ENCODE results near the gene HTR2B.

GRCh38 chr2:231117148-231117547 lies 7.7 kb downstream of the HTR2B start:
- TF ChIP-seq TEAD4 (CRISPR knock-in tag; IDR thresholded peaks at IDR 0.05) (no peak), CTCF (IDR thresholded peaks at IDR 0.05) (no peak), FOXP4 (CRISPR knock-in tag; IDR thresholded peaks at IDR 0.05) (no peak), NFE2L1 (CRISPR knock-in tag; IDR thresholded peaks at IDR 0.05) (no peak), NFYB (CRISPR knock-in tag; conservative IDR thresholded peaks at IDR 0.05; ENCODE audit: low read depth) (no peak), CREB1 (CRISPR knock-in tag; IDR thresholded peaks at IDR 0.05) (no peak), ESRRA (CRISPR knock-in tag; IDR thresholded peaks at IDR 0.05; ENCODE audit: borderline replicate concordance) (no peak), ZNF232 (CRISPR knock-in tag; IDR thresholded peaks at IDR 0.05) (no peak), TP53 (CRISPR knock-in tag; IDR thresholded peaks at IDR 0.05) (no peak), ZNF416 (CRISPR knock-in tag; IDR thresholded peaks at IDR 0.05) (no peak), RELA (CRISPR knock-in tag; IDR thresholded peaks at IDR 0.05; ENCODE audit: borderline replicate concordance) (no peak), MXD4 (CRISPR knock-in tag; IDR thresholded peaks at IDR 0.05; ENCODE audit: borderline replicate concordance) (no peak)
- TF ChIP-seq, protein P1, sequence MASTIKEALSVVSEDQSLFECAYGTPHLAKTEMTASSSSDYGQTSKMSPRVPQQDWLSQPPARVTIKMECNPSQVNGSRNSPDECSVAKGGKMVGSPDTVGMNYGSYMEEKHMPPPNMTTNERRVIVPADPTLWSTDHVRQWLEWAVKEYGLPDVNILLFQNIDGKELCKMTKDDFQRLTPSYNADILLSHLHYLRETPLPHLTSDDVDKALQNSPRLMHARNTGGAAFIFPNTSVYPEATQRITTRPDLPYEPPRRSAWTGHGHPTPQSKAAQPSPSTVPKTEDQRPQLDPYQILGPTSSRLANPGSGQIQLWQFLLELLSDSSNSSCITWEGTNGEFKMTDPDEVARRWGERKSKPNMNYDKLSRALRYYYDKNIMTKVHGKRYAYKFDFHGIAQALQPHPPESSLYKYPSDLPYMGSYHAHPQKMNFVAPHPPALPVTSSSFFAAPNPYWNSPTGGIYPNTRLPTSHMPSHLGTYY (CRISPR knock-in tag; IDR thresholded peaks at IDR 0.05): no peak
